Erythroblast (primary cell): ENCODE data around the gene TMEM132C.

Experiments
- GATA1 ChIP-seq: IDR thresholded peaks from 2 replicates; pipeline ENCODE4 v1.6.1; 2011; ENCODE audit warnings: low read depth, mild to moderate bottlenecking, control low read depth, low read length, moderate library complexity
- POLR2A ChIP-seq: IDR thresholded peaks from 2 replicates; pipeline ENCODE4 v1.6.1; 2011; ENCODE audit warnings: mild to moderate bottlenecking, low read length

- TF ChIP-seq POLR2A (no peak), GATA1 (no peak)
Measured at GRCh38 chr12:128687851-128688250, 420.9 kb downstream of the TMEM132C start.
